Measurements from ENCODE around the gene METTL16. TPM values are rescaled to one million over a fixed set of nuclear protein-coding genes. Genes with fewer than 3 reads are reported as not detected.
"Not testable (repeated sequence)": the region's sequence is repeated elsewhere in the genome, so short reads cannot be mapped to it uniquely, and the experiment has no call there.

The METTL16 gene
- total and polyA plus RNA-seq, 2 of the 4 experiments (the other 2 are of a cell fraction), result 11.8 to 15.4 TPM

DNA sequence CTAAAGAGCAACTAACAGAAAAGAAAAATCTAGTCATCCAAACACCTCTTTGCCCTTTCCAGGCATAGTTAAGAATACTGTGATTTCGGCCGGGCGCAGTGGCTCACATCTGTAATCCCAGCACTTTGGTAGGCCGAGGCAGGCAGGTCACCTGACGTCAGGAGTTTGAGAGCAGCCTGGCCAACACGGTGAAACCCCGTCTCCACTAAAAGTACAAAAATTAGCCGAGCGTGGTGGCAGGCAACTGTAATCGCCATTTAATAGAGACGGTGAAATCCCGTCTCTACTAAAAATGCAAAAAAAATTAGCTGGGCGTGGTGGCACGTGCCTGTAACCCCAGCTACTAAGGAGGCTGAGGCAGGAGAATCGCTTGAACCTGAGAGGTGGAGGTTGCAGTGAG lies 22.4 kb downstream of the METTL16 start:
- H4K20me1 ChIP-seq (ENCODE audit: insufficient read depth, low read length); dilution Hi-C loops (cut with HindIII; ENCODE audit: low sequenced_read_pairs, unreplicated experiment); H2BK120ac ChIP-seq (ENCODE audit: low read depth, low read length); H4K8ac ChIP-seq (ENCODE audit: low read depth in 2 of 2, low read length in 2 of 2); H3K18ac ChIP-seq (ENCODE audit: low read depth, low read length); H2AFZ ChIP-seq (replicated peaks; ENCODE audit: low read length, poor library complexity); H3K56ac ChIP-seq (ENCODE audit: extremely low read depth, insufficient read depth, low read length); DNase-seq; H2BK20ac ChIP-seq (ENCODE audit: low read depth, low read length); BruUV-seq (replicated peaks); H3K27ac ChIP-seq (ENCODE audit: insufficient read depth, low read length); intact Hi-C loops (cut with micrococcal nuclease); in situ Hi-C loops (cut with MboI; ENCODE audit: low sequenced_read_pairs); H3K4me2 ChIP-seq (ENCODE audit: low read depth, low read length); H3K27me3 ChIP-seq (ENCODE audit: control insufficient read depth, insufficient read depth, low read length); H3K36me3 ChIP-seq (ENCODE audit: control insufficient read depth, insufficient read depth, low read length); H3K9ac ChIP-seq (ENCODE audit: low read depth, low read length); H3K9me1 ChIP-seq (ENCODE audit: insufficient read depth, low read length); H4K91ac ChIP-seq (ENCODE audit: insufficient read depth, low read depth, low read length); H3K9me3 ChIP-seq (ENCODE audit: control insufficient read depth, insufficient read depth, low read length); H3K14ac ChIP-seq (replicated peaks; ENCODE audit: low read depth, low read length); H2AK9ac ChIP-seq (replicated peaks; ENCODE audit: low read depth, low read length, poor library complexity); ATAC-seq (ENCODE audit: low read depth); H3K23ac ChIP-seq (ENCODE audit: low read depth, low read length); H4K5ac ChIP-seq (ENCODE audit: low read depth, low read length); H2BK5ac ChIP-seq (ENCODE audit: low read depth, low read length, poor library complexity, severe bottlenecking); CTCF ChIA-PET; H2AK5ac ChIP-seq (ENCODE audit: low read depth, low read length); H2BK15ac ChIP-seq (ENCODE audit: low read depth, low read length); H3K4ac ChIP-seq (ENCODE audit: low read depth, low read length); H3K4me3 ChIP-seq (ENCODE audit: insufficient read depth, low read depth, low read length); POLR2A ChIA-PET (ENCODE audit: unreplicated experiment): not testable (repeated sequence)
- 97% methylated on average over 9 of the region's 15 CpGs; no CpG with 5 or more reads in 1 of the 2 experiments for WGBS, 2 experiments (ENCODE audit: extremely low coverage in 2 of 2, insufficient read length in 1 of 2)
- peaks cover 19 to 56% of the 10 kb centered on the region in 2 experiments for H3K79me1 ChIP-seq (ENCODE audit: low read depth in 1 of 2, low read length in 2 of 2)
- peaks cover 14% of the 10 kb centered on the region for H3K4me1 ChIP-seq (ENCODE audit: control insufficient read depth, insufficient read depth, low read length)
